Measurements from ENCODE around the gene LRRC8E.

The LRRC8E gene

GRCh38 chr19:7900931-7901330 lies 12.6 kb downstream of the LRRC8E start:
- Histone ChIP-seq H3K9ac (ENCODE audit: low read depth, low read length) (no peak overlapping the region), H3K4me3 (ENCODE audit: low read length) (no peak overlapping the region), H3K27ac (ENCODE audit: low read length) (no peak overlapping the region), H3K36me3 (ENCODE audit: insufficient read depth, low read depth, low read length) (no peaks in the 10 kb centered on the region), H3K27me3 (ENCODE audit: insufficient read depth, low read length) (peaks cover 4% of the 10 kb centered on the region; the same call in 1 of the 2 replicates), H3K9me3 (ENCODE audit: insufficient read depth, low read depth, low read length) (no peaks in the 10 kb centered on the region), H3K4me1 (ENCODE audit: insufficient read depth, low read length) (peaks cover 7% of the 10 kb centered on the region)

- Histone ChIP-seq H3K36me3 (ENCODE audit: insufficient read depth, low read depth, low read length) (peaks cover 2% of the 10 kb centered on the region; the same call in 1 of the 2 replicates), H3K4me1 (ENCODE audit: insufficient read depth, low read length) (peaks cover 7% of the 10 kb centered on the region), H3K27ac (ENCODE audit: low read length) (no peak overlapping the region), H3K9ac (ENCODE audit: low read depth, low read length) (no peak overlapping the region), H3K4me3 (ENCODE audit: low read length) (no peak overlapping the region), H3K27me3 (ENCODE audit: insufficient read depth, low read length) (peaks cover 4% of the 10 kb centered on the region; the same call in 1 of the 2 replicates), H3K9me3 (ENCODE audit: insufficient read depth, low read depth, low read length) (no peaks in the 10 kb centered on the region)
These were observed 13.0 kb downstream of the LRRC8E start for GRCh38 chr19:7901337-7901736.

GRCh38 chr19:7902796-7903243 lies 14.5 kb downstream of the LRRC8E start:
- Histone ChIP-seq H3K4me1 (ENCODE audit: insufficient read depth, low read length) (peaks cover 7% of the 10 kb centered on the region), H3K27ac (ENCODE audit: low read length) (peak overlapping the region; percentile 91), H3K36me3 (ENCODE audit: insufficient read depth, low read depth, low read length) (peaks cover 4% of the 10 kb centered on the region; the same call in 1 of the 2 replicates), H3K4me3 (ENCODE audit: low read length) (peak overlapping the region; percentile 76), H3K9ac (ENCODE audit: low read depth, low read length) (peak overlapping the region; percentile 95), H3K27me3 (ENCODE audit: insufficient read depth, low read length) (peaks cover 4% of the 10 kb centered on the region; the same call in 1 of the 2 replicates), H3K9me3 (ENCODE audit: insufficient read depth, low read depth, low read length) (no peaks in the 10 kb centered on the region)

- Histone ChIP-seq H3K9me3 (ENCODE audit: insufficient read depth, low read depth, low read length) (no peaks in the 10 kb centered on the region), H3K27me3 (ENCODE audit: insufficient read depth, low read length) (peaks cover 4% of the 10 kb centered on the region; the same call in 1 of the 2 replicates), H3K4me1 (ENCODE audit: insufficient read depth, low read length) (peaks cover 7% of the 10 kb centered on the region), H3K9ac (ENCODE audit: low read depth, low read length) (peak within 1 kb of the TSS; percentile 95), H3K4me3 (ENCODE audit: low read length) (peak within 1 kb of the TSS; percentile 76), H3K36me3 (ENCODE audit: insufficient read depth, low read depth, low read length) (peaks cover 4% of the 10 kb centered on the region; the same call in 1 of the 2 replicates), H3K27ac (ENCODE audit: low read length) (peak within 1 kb of the TSS; percentile 91)
These were observed 15.1 kb downstream of the LRRC8E start, which contains the start of gene MAP2K7 for GRCh38 chr19:7903244-7904073. Gene MAP2K7 (plus strand): TSS chr19:7903877. CDS start chr19:7903945, 68 bp downstream.

GRCh38 chr19:7904074-7905020 lies 16.0 kb downstream of the LRRC8E start:
- H3K27ac ChIP-seq (ENCODE audit: low read length), result no peak overlapping the region

GRCh38 chr19:7905268-7905667 lies 17.0 kb downstream of the LRRC8E start:
- Histone ChIP-seq H3K27me3 (ENCODE audit: insufficient read depth, low read length) (peaks cover 4% of the 10 kb centered on the region; the same call in 1 of the 2 replicates), H3K36me3 (ENCODE audit: insufficient read depth, low read depth, low read length) (peaks cover 6% of the 10 kb centered on the region), H3K27ac (ENCODE audit: low read length) (no peak overlapping the region), H3K9ac (ENCODE audit: low read depth, low read length) (no peak overlapping the region), H3K4me1 (ENCODE audit: insufficient read depth, low read length) (peaks cover 7% of the 10 kb centered on the region), H3K4me3 (ENCODE audit: low read length) (no peak overlapping the region), H3K9me3 (ENCODE audit: insufficient read depth, low read depth, low read length) (no peaks in the 10 kb centered on the region)

More at GRCh38 chr19:7904074-7905020, 16.0 kb downstream of the LRRC8E start:
- Histone ChIP-seq H3K4me1 (ENCODE audit: insufficient read depth, low read length) (peaks cover 7% of the 10 kb centered on the region), H3K9me3 (ENCODE audit: insufficient read depth, low read depth, low read length) (no peaks in the 10 kb centered on the region), H3K36me3 (ENCODE audit: insufficient read depth, low read depth, low read length) (peaks cover 4% of the 10 kb centered on the region; the same call in 1 of the 2 replicates), H3K4me3 (ENCODE audit: low read length) (peak overlapping the region; percentile 76), H3K27me3 (ENCODE audit: insufficient read depth, low read length) (peaks cover 4% of the 10 kb centered on the region; the same call in 1 of the 2 replicates), H3K9ac (ENCODE audit: low read depth, low read length) (peak overlapping the region; percentile 81)

GRCh38 chr19:7905859-7906258 lies 17.5 kb downstream of the LRRC8E start:
- H3K27ac ChIP-seq (ENCODE audit: low read length), result no peak overlapping the region
- H3K4me1 ChIP-seq (ENCODE audit: insufficient read depth, low read length), result peaks cover 7% of the 10 kb centered on the region
- no peaks in the 10 kb centered on the region for H3K9me3 ChIP-seq (ENCODE audit: insufficient read depth, low read depth, low read length)
- H3K4me3 ChIP-seq (ENCODE audit: low read length), result no peak overlapping the region
- H3K36me3 ChIP-seq (ENCODE audit: insufficient read depth, low read depth, low read length), result peaks cover 12% of the 10 kb centered on the region
- no peak overlapping the region for H3K9ac ChIP-seq (ENCODE audit: low read depth, low read length)
- peaks cover 4% of the 10 kb centered on the region; the same call in 1 of the 2 replicates for H3K27me3 ChIP-seq (ENCODE audit: insufficient read depth, low read length)

GRCh38 chr19:7907122-7907521 lies 18.8 kb downstream of the LRRC8E start:
- Histone ChIP-seq H3K36me3 (ENCODE audit: insufficient read depth, low read depth, low read length) (peaks cover 23% of the 10 kb centered on the region), H3K4me3 (ENCODE audit: low read length) (no peak overlapping the region), H3K27ac (ENCODE audit: low read length) (no peak overlapping the region), H3K9me3 (ENCODE audit: insufficient read depth, low read depth, low read length) (no peaks in the 10 kb centered on the region), H3K27me3 (ENCODE audit: insufficient read depth, low read length) (peaks cover 4% of the 10 kb centered on the region; the same call in 1 of the 2 replicates), H3K9ac (ENCODE audit: low read depth, low read length) (no peak overlapping the region), H3K4me1 (ENCODE audit: insufficient read depth, low read length) (peaks cover 7% of the 10 kb centered on the region)

GRCh38 chr19:7907544-7907943 lies 19.2 kb downstream of the LRRC8E start:
- Histone ChIP-seq H3K4me1 (ENCODE audit: insufficient read depth, low read length) (peaks cover 7% of the 10 kb centered on the region), H3K9ac (ENCODE audit: low read depth, low read length) (no peak overlapping the region), H3K27ac (ENCODE audit: low read length) (no peak overlapping the region), H3K9me3 (ENCODE audit: insufficient read depth, low read depth, low read length) (no peaks in the 10 kb centered on the region), H3K27me3 (ENCODE audit: insufficient read depth, low read length) (peaks cover 3% of the 10 kb centered on the region; the same call in 1 of the 2 replicates), H3K36me3 (ENCODE audit: insufficient read depth, low read depth, low read length) (peaks cover 24% of the 10 kb centered on the region), H3K4me3 (ENCODE audit: low read length) (no peak overlapping the region)

GRCh38 chr19:7908078-7908699 lies 19.9 kb downstream of the LRRC8E start:
- Histone ChIP-seq H3K9ac (ENCODE audit: low read depth, low read length) (no peak overlapping the region), H3K4me3 (ENCODE audit: low read length) (no peak overlapping the region), H3K36me3 (ENCODE audit: insufficient read depth, low read depth, low read length) (peaks cover 24% of the 10 kb centered on the region), H3K4me1 (ENCODE audit: insufficient read depth, low read length) (peaks cover 7% of the 10 kb centered on the region), H3K27me3 (ENCODE audit: insufficient read depth, low read length) (no peaks in the 10 kb centered on the region), H3K27ac (ENCODE audit: low read length) (no peak overlapping the region), H3K9me3 (ENCODE audit: insufficient read depth, low read depth, low read length) (no peaks in the 10 kb centered on the region)

All from iPS-20b (cell line).